Hepatocyte (in vitro differentiated cells): ENCODE data around the gene MRPS12. TPM values are rescaled to one million over a fixed set of nuclear protein-coding genes. Genes with fewer than 3 reads are reported as not detected.

ENCODE experiments used
- DNase-seq: peaks from one replicate; pipeline ENCODE4 v3.0.0-alpha.2; 2016; ENCODE audit warnings: low spot score
- H2AFZ ChIP-seq: fragments of 200-600 bp; sonication (generic); 2 replicates; pipeline ENCODE4 v1.6.0; 2016; ENCODE audit warnings: antibody characterized with exemption, mild to moderate bottlenecking
- H3K27ac ChIP-seq: fragments of 200-600 bp; sonication (generic); 2 replicates; pipeline ENCODE4 v1.5.1; 2016; ENCODE audit warnings: mild to moderate bottlenecking
- H3K27me3 ChIP-seq: fragments of 200-600 bp; sonication (generic); 2 replicates; pipeline ENCODE4 v1.6.1; 2016
- H3K36me3 ChIP-seq: fragments of 200-600 bp; sonication (generic); replicated peaks from 2 replicates; pipeline ENCODE4 v1.5.1; 2016; ENCODE audit warnings: low read depth; ENCODE audit not compliant: insufficient read depth
- H3K4me1 ChIP-seq: fragments of 200-600 bp; sonication (generic); 2 replicates; pipeline ENCODE4 v1.5.1; 2016; ENCODE audit warnings: mild to moderate bottlenecking, moderate library complexity; ENCODE audit not compliant: insufficient read depth
- H3K4me2 ChIP-seq: fragments of 200-600 bp; sonication (generic); 2 replicates; pipeline ENCODE4 v1.6.0; 2016
- H3K4me3 ChIP-seq: fragments of 200-600 bp; sonication (generic); 2 replicates; pipeline ENCODE4 v1.5.1; 2016; ENCODE audit warnings: mild to moderate bottlenecking
- H3K79me2 ChIP-seq: fragments of 200-600 bp; sonication (generic); 2 replicates; pipeline ENCODE4 v1.6.0; 2017; ENCODE audit warnings: mild to moderate bottlenecking
- H3K9me2 ChIP-seq: fragments of 200-600 bp; sonication (generic); replicated peaks from 2 replicates; pipeline ENCODE4 v1.6.0; 2017; ENCODE audit warnings: mild to moderate bottlenecking; ENCODE audit not compliant: insufficient read depth
- H3K9me3 ChIP-seq: fragments of 200-600 bp; sonication (generic); 2 replicates; pipeline ENCODE4 v1.5.1; 2016; ENCODE audit warnings: low read depth, mild to moderate bottlenecking
- H4K20me1 ChIP-seq: fragments of 200-600 bp; sonication (generic); 2 replicates; pipeline ENCODE4 v1.6.0; 2016; ENCODE audit warnings: mild to moderate bottlenecking; ENCODE audit not compliant: insufficient read depth, poor library complexity, severe bottlenecking
- CTCF ChIP-seq: fragments of 200-600 bp; sonication (generic); IDR thresholded peaks from 2 replicates; pipeline ENCODE4 v1.5.1; 2016; ENCODE audit warnings: antibody characterized with exemption, mild to moderate bottlenecking; ENCODE audit not compliant: poor library complexity
- EZH2 ChIP-seq: fragments of 200-600 bp; sonication (generic); IDR thresholded peaks from 2 replicates; pipeline ENCODE4 v1.6.1; 2016; ENCODE audit warnings: antibody characterized with exemption, mild to moderate bottlenecking, borderline replicate concordance
- EZH2phosphoT487 ChIP-seq: fragments of 200-600 bp; sonication (generic); IDR thresholded peaks from one replicate; pipeline ENCODE4 v1.6.1; 2018; ENCODE audit warnings: antibody characterized with exemption, mild to moderate bottlenecking, low read depth, moderate library complexity; ENCODE audit not compliant: unreplicated experiment, severe bottlenecking
- WGBS: methylation state at CpG from one replicate; pipeline ENCODE4 v1.1.6; 2016; ENCODE audit warnings: low lambda C conversion rate; ENCODE audit errors: missing lambda C conversion rate; 5-methylcytosine and 5-hydroxymethylcytosine counted together
- polyA plus RNA-seq: library from polyadenylated mRNA; unstranded; fragments of >200 nt; fragmentation: Nextera tagmentation; extraction: Ambion mirVana; gene quantifications from 2 replicates; pipeline ENCODE4 v1.2.1, GENCODE V29; 2016
- total RNA-seq: library from RNA; depleted of rRNA; stranded (reverse); fragments of >200 nt; gene quantifications from 2 replicates; pipeline ENCODE4 v1.2.3, GENCODE V29; 2014

Gene MRPS12
- total and polyA plus RNA-seq, 2 experiments from 2014 or later: 35.8 to 66.8 TPM

- no peak for DNase-seq
- no peaks in the 10 kb centered on the region for H4K20me1 ChIP-seq
- H3K4me2 ChIP-seq: no peak overlapping the region
- no peak overlapping the region for H3K4me3 ChIP-seq
- H3K79me2 ChIP-seq: no peaks in the 10 kb centered on the region
- H3K27ac ChIP-seq: no peak overlapping the region
- TF ChIP-seq EZH2phosphoT487 (no peak), CTCF (no peak), EZH2 (no peak)
- H3K27me3 ChIP-seq: no peaks in the 10 kb centered on the region
- WGBS: 93% methylated on average over 11 of the region's 12 CpGs
- H3K36me3 ChIP-seq: no peaks in the 10 kb centered on the region
- no peaks in the 10 kb centered on the region for H3K9me2 ChIP-seq
- no peak overlapping the region for H2AFZ ChIP-seq
- peaks cover 3% of the 10 kb centered on the region for H3K4me1 ChIP-seq
- H3K9me3 ChIP-seq: no peaks in the 10 kb centered on the region
Observed at GRCh38 chr19:38944981-38945506, 14.3 kb downstream of the MRPS12 start.

DNA sequence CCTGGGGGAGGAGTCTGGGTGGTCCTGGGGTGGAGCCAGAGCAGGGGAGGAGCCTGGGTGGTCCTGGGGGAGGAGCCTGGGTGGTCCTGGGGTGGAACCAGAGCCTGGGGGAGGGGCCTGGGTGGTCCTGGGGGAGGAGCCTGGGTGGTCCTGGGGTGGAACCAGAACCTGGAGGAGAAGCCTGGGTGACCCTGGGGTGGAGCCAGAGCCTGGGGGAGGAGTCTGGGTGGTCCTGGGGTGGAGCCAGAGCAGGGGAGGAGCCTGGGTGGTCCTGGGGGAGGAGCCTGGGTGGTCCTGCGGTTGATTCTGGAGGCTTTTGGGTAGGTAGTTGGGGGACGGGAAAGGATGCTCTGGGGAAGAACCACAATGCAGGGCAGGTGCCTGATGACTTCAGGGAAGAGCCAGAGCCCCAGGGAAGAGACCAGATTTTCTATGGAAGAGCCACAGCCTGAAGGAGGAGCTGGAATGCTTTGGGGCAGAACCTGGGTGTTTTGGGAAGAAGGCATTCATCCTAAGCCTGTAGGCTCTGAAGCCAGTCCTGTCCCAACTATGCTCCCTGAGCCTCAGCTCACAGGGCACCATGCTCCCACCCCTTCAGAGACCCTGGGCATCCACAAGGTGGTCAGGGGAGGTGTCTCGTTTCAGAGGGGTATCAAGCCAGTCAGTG is 15.0 kb downstream of the MRPS12 start:
- no peak for TF ChIP-seq EZH2
- TF ChIP-seq EZH2phosphoT487: no peak
- TF ChIP-seq CTCF: no peak
- no peak for DNase-seq
- Histone ChIP-seq H3K27ac (no peak overlapping the region), H3K4me2 (no peak overlapping the region), H3K4me3 (no peak overlapping the region), H3K9me2 (no peaks in the 10 kb centered on the region), H3K9me3 (no peaks in the 10 kb centered on the region), H3K79me2 (no peaks in the 10 kb centered on the region), H3K4me1 (peaks cover 7% of the 10 kb centered on the region), H3K36me3 (no peaks in the 10 kb centered on the region), H2AFZ (no peak overlapping the region), H3K27me3 (no peaks in the 10 kb centered on the region), H4K20me1 (no peaks in the 10 kb centered on the region)
- WGBS: 100% methylated on average over 3 of the region's 3 CpGs

- no peaks in the 10 kb centered on the region for H3K79me2 ChIP-seq
- H2AFZ ChIP-seq: no peak overlapping the region
- H3K27ac ChIP-seq: no peak overlapping the region
- H3K27me3 ChIP-seq: no peaks in the 10 kb centered on the region
- peaks cover 7% of the 10 kb centered on the region for H3K4me1 ChIP-seq
- no peak for DNase-seq
- no peaks in the 10 kb centered on the region for H4K20me1 ChIP-seq
- H3K4me2 ChIP-seq: no peak overlapping the region
- H3K9me2 ChIP-seq: no peaks in the 10 kb centered on the region
- 95% methylated on average over 11 of the region's 11 CpGs for WGBS
- no peaks in the 10 kb centered on the region for H3K9me3 ChIP-seq
- no peak overlapping the region for H3K4me3 ChIP-seq
- TF ChIP-seq EZH2 (no peak), CTCF (no peak), EZH2phosphoT487 (no peak)
- no peaks in the 10 kb centered on the region for H3K36me3 ChIP-seq
Observed at GRCh38 chr19:38946229-38947010, 15.7 kb downstream of the MRPS12 start.
